HAP-1 (cell line): ENCODE results near the gene GIT1.

Experiments used
- DNase-seq, 2 experiments: peaks; one replicate each; pipeline ENCODE4 v3.0.0-alpha.2; 2016 to 2020; ENCODE audit warnings: low spot score in 2 of 2
- H3K27me3 ChIP-seq: fragments of 250-450 bp; sonication (Bioruptor Pico); 2 replicates; pipeline ENCODE4 v1.5.1; 2020; ENCODE audit warnings: low read depth, mild to moderate bottlenecking, moderate library complexity
- H3K36me3 ChIP-seq: fragments of 250-450 bp; sonication (Bioruptor Pico); replicated peaks from 2 replicates; pipeline ENCODE4 v1.5.1; 2020; ENCODE audit warnings: mild to moderate bottlenecking
- H3K4me1 ChIP-seq: fragments of 250-450 bp; sonication (Bioruptor Pico); 2 replicates; pipeline ENCODE4 v1.5.1; 2020; ENCODE audit warnings: mild to moderate bottlenecking
- H3K4me3 ChIP-seq: fragments of 250-450 bp; sonication (Bioruptor Pico); 2 replicates; pipeline ENCODE4 v1.5.1; 2020; ENCODE audit warnings: mild to moderate bottlenecking, moderate library complexity
- H3K9me3 ChIP-seq: fragments of 250-450 bp; sonication (Bioruptor Pico); 2 replicates; pipeline ENCODE4 v1.5.1; 2020; ENCODE audit warnings: mild to moderate bottlenecking, moderate library complexity
- in situ Hi-C: fragments of 300-500 bp; cut with MboI; formaldehyde crosslinking; loops from 3 replicates; pipeline ENCODE4 v1.14.3; 2020; ENCODE audit warnings: low sequenced_read_pairs, inconsistent platforms, mixed read lengths

GIT1 gene

GRCh38 chr17:29595107-29595942 lies 5.9 kb upstream of the GIT1 start:
- no peak overlapping the region for H3K4me3 ChIP-seq
- H3K9me3 ChIP-seq: no peaks in the 10 kb centered on the region
- peaks cover 38% of the 10 kb centered on the region for H3K4me1 ChIP-seq
- H3K27me3 ChIP-seq: no peaks in the 10 kb centered on the region
- no peak for DNase-seq
- no peaks in the 10 kb centered on the region for H3K36me3 ChIP-seq
- in situ Hi-C loops: no loop called here

- Histone ChIP-seq H3K27me3 (no peaks in the 10 kb centered on the region), H3K9me3 (no peaks in the 10 kb centered on the region), H3K4me1 (peaks cover 45% of the 10 kb centered on the region), H3K36me3 (no peaks in the 10 kb centered on the region), H3K4me3 (peak overlapping the region; percentile 55)
- DNase-seq: no peak
- in situ Hi-C loops: no loop called here
Observed at GRCh38 chr17:29594519-29595090, 5.2 kb upstream of the GIT1 start.

GRCh38 chr17:29593591-29594518 lies 4.4 kb upstream of the GIT1 start:
- no peaks in the 10 kb centered on the region for H3K9me3 ChIP-seq
- DNase-seq: peak; percentile 39 to 74
- H3K27me3 ChIP-seq: no peaks in the 10 kb centered on the region
- peaks cover 45% of the 10 kb centered on the region for H3K4me1 ChIP-seq
- H3K36me3 ChIP-seq: no peaks in the 10 kb centered on the region
- in situ Hi-C loops: no loop called here
- peak overlapping the region; percentile 55 for H3K4me3 ChIP-seq

DNA sequence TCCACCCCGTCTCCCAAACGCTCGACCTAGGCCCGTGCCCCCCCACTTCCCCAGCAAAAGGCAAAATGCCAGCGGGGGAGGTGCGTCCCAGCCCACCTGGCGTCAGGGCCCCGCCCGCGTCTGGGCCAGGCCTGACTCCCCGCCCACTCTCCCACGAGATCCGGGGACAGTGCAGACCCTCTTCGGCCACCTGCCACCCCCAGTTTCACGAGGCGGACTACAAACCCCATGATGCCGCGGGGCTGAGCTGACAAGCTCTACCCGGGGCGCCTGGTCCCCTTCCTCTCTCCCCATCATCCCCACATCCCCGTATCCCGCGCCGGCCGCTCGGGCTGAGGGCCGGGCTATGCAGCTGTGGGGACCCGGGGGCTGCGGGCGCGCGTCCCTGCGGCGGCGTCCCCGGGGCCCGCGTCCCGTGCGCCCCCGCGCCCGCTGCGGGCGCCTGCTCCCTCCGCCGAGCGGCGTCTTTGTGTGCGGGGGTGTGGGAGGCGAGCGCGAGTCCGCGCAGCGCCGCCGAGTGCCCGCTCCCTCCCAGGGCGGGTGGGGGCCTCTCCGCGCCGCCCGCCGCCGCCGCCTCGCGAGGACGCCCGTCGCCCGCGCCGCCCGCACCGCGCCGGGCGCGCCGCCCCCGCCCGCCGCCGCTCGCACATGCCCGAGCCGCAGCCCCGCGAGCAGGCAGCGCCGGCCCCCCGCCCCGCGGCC lies 3.6 kb upstream of the GIT1 start, which contains the start of gene ANKRD13B:
TSS of gene ANKRD13B (plus strand) at position 283 of the 702 bp plus-strand sequence. CDS start 490 bp downstream, outside the sequence.
- peaks cover 43% of the 10 kb centered on the region for H3K4me1 ChIP-seq
- H3K27me3 ChIP-seq: no peaks in the 10 kb centered on the region

GRCh38 chr17:29591737-29592608 lies 2.5 kb upstream of the GIT1 start:
- H3K4me3 ChIP-seq: peak overlapping the region; percentile 38
- H3K4me1 ChIP-seq: peaks cover 40% of the 10 kb centered on the region
- no peaks in the 10 kb centered on the region for H3K9me3 ChIP-seq
- H3K36me3 ChIP-seq: no peaks in the 10 kb centered on the region; the same call in 1 of the 2 replicates
- H3K27me3 ChIP-seq: no peaks in the 10 kb centered on the region
- in situ Hi-C loops: no loop called here
- DNase-seq: peak; percentile 88 to 98

More for the DNA sequence above, 3.6 kb upstream of the GIT1 start, which contains the start of gene ANKRD13B:
- DNase-seq: peak; percentile 21 to 75
- Histone ChIP-seq H3K9me3 (no peaks in the 10 kb centered on the region), H3K4me3 (peak within 1 kb of the TSS; percentile 55), H3K36me3 (no peaks in the 10 kb centered on the region)
- in situ Hi-C loops: no loop called here

DNA sequence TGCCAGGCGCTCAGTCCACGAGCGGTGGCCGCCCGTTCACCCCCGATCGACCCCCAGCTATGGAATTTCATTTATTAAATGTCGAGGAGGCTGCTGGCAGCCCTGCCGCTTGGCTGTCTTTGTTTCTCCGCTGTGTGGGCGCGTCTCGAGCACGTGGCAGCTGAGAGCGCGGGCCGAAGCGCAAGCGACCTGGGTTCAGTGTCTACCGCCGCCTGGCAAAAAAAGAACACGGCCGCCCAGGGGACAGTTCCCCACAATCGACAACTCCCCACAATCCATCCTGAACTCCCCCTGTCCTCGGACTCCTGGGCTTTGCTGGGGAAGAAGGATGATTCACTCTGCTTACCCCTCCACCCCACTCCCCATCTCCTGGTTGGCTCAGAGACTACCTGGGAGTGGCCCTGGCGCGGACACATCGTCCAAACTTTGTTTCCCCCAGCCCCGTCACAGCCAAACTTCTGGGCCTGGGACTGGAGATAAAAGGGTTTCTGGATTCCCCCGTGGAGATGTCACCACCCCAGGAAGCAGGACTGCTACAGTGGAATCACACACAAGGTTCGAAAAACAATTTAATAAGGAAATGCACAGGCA lies 1.8 kb upstream of the GIT1 start:
- Histone ChIP-seq H3K9me3 (no peaks in the 10 kb centered on the region), H3K27me3 (no peaks in the 10 kb centered on the region), H3K4me3 (peak overlapping the region; percentile 38), H3K36me3 (no peaks in the 10 kb centered on the region; the same call in 1 of the 2 replicates), H3K4me1 (peaks cover 38% of the 10 kb centered on the region)
- in situ Hi-C loops: no loop called here
- DNase-seq: peak; percentile 65 to 80

GRCh38 chr17:29590411-29591145 lies 1.1 kb upstream of the GIT1 start:
- H3K4me1 ChIP-seq: peaks cover 38% of the 10 kb centered on the region
- H3K4me3 ChIP-seq: peak overlapping the region; percentile 38

GRCh38 chr17:29588562-29589411 lies 661 bp downstream of the GIT1 start:
- Histone ChIP-seq H3K9me3 (no peaks in the 10 kb centered on the region), H3K4me1 (peaks cover 38% of the 10 kb centered on the region), H3K27me3 (no peaks in the 10 kb centered on the region), H3K4me3 (peak overlapping the region; percentile 75), H3K36me3 (no peaks in the 10 kb centered on the region; the same call in 1 of the 2 replicates)
- DNase-seq: peak in 1 of 2 experiments; percentile 46
- in situ Hi-C loops: no loop called here

More at GRCh38 chr17:29590411-29591145, 1.1 kb upstream of the GIT1 start:
- no peak for DNase-seq
- no peaks in the 10 kb centered on the region for H3K9me3 ChIP-seq
- in situ Hi-C loops: no loop called here
- H3K36me3 ChIP-seq: no peaks in the 10 kb centered on the region; the same call in 1 of the 2 replicates
- H3K27me3 ChIP-seq: no peaks in the 10 kb centered on the region

DNA sequence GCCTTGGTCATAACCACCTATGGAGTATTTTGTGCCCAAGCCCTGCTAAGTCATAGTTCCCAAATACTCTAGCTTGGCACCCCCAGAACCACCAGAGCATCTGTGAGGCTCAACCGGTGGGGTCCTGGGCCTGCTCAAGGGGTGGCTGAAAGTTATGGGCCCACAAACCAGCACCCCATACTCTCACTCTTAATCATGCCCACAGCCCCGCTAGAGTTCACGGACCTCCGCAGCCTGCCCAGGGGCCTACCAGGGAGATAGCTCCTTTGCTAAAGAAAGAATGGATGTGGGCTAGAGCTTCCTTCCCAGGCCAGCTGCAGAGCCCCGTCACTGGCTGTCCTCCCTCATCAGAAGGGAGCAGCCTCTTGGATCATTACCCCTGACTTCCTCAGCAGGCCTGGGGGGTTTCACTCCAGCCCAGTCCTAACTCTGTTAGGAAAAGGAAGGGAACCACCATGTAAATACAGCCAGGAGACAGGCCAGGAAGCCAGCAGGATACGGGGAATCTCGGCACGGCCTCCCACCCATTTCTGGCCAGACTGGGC lies 1.4 kb downstream of the GIT1 start:
- Histone ChIP-seq H3K36me3 (no peaks in the 10 kb centered on the region; the same call in none of the 2 replicates), H3K4me1 (peaks cover 38% of the 10 kb centered on the region), H3K9me3 (no peaks in the 10 kb centered on the region), H3K4me3 (peak overlapping the region; percentile 75), H3K27me3 (no peaks in the 10 kb centered on the region)
- DNase-seq: no peak
- in situ Hi-C loops: no loop called here

DNA sequence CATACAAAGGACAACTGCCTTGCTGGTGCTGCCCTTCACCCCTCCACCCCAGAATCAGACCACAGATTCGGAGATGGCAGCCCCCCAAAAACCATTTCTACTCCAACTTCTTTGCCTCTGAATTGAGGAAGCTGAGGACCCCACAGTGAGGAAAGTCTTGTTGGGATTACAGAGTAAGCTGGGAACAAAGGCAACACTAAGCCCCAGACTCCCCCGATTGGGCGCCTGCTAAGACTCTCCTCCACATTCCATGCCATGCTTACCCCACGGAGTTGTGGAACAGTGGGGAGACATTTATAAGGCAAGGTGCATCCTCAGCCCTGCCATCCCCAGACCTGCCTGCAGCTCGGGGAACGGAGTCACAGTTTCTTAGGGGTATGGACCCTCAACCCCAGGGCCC lies 1.9 kb downstream of the GIT1 start:
- Histone ChIP-seq H3K27me3 (no peaks in the 10 kb centered on the region), H3K36me3 (peaks cover 2% of the 10 kb centered on the region), H3K4me1 (peaks cover 36% of the 10 kb centered on the region), H3K9me3 (no peaks in the 10 kb centered on the region), H3K4me3 (peak overlapping the region; percentile 75)
- in situ Hi-C loops: no loop called here
- no peak for DNase-seq
